A549 (cell line): ENCODE results near the gene CDH4.
"Not testable (repeated sequence)": the region's sequence is repeated elsewhere in the genome, so short reads cannot be mapped to it uniquely, and the experiment has no call there.

ENCODE experiments used
- CTCF ChIP-seq: fragments of >200 bp; sonication (Bioruptor Twin); formaldehyde crosslinking; IDR thresholded peaks from 3 replicates; pipeline ENCODE4 v1.5.1; 2016
- ESRRA ChIP-seq: fragments of 150-350 bp; IDR thresholded peaks from 2 replicates; pipeline ENCODE4 v1.6.1; 2014; ENCODE audit warnings: mild to moderate bottlenecking, low read length, borderline replicate concordance
- JUNB ChIP-seq: fragments of >200 bp; sonication (Bioruptor Twin); formaldehyde crosslinking; IDR thresholded peaks from 2 replicates; pipeline ENCODE4 v1.6.1; 2016
- MAX ChIP-seq: IDR thresholded peaks from 2 replicates; pipeline ENCODE4 v1.6.1; 2012
- POLR2A ChIP-seq: IDR thresholded peaks from 2 replicates; pipeline ENCODE4 v1.6.1; 2012; ENCODE audit warnings: mild to moderate bottlenecking, low read length
- RAD21 ChIP-seq, 2 experiments: fragments of >200 bp in 1 of 2; sonication (Bioruptor Twin) in 1 of 2; formaldehyde crosslinking in 1 of 2; IDR thresholded peaks in 1 of 2; conservative IDR thresholded peaks in 1 of 2; 2 replicates in 1 of 2; 3 replicates in 1 of 2; pipeline ENCODE4 v1.6.1; 2012 to 2018; ENCODE audit warnings: inconsistent platforms in 1 of 2
- RCOR1 ChIP-seq: fragments of 150-350 bp; IDR thresholded peaks from 2 replicates; pipeline ENCODE4 v1.6.1; 2014; ENCODE audit warnings: antibody characterized with exemption, low read length, low read depth
- REST ChIP-seq: fragments of 200-600 bp; sonication (generic); IDR thresholded peaks from 2 replicates; pipeline ENCODE4 v1.6.1; 2016; ENCODE audit warnings: antibody characterized with exemption, mild to moderate bottlenecking, moderate library complexity
- SMC3 ChIP-seq: fragments of >200 bp; sonication (Bioruptor Twin); formaldehyde crosslinking; IDR thresholded peaks from 3 replicates; pipeline ENCODE4 v1.6.1; 2018; ENCODE audit warnings: inconsistent platforms
- TP53 ChIP-seq: fragments of 250-450 bp; sonication (Bioruptor Pico); IDR thresholded peaks from 2 replicates; pipeline ENCODE4 v1.5.0; 2021; ENCODE audit warnings: mild to moderate bottlenecking, moderate library complexity
- ZFP36 ChIP-seq: fragments of 450-650 bp; IDR thresholded peaks from 2 replicates; pipeline ENCODE4 v1.6.1; 2014; ENCODE audit warnings: borderline replicate concordance; ENCODE audit not compliant: partially characterized antibody

- not testable (repeated sequence) for TF ChIP-seq CTCF; POLR2A; REST; TP53; RAD21 (conservative IDR thresholded peaks at IDR 0.05 in 1 of 2, IDR thresholded peaks at IDR 0.05 in 1 of 2); SMC3; RCOR1; JUNB; MAX; ZFP36; ESRRA
Observed at GRCh38 chr20:61453623-61454022, 201.6 kb downstream of the CDH4 start.
